GM23248 (cell line): ENCODE measurements around the gene LAP3.

Source experiments
- EZH2 ChIP-seq: fragments of 200-600 bp; sonication (generic); IDR thresholded peaks from 2 replicates; pipeline ENCODE4 v1.6.1; 2018; ENCODE audit warnings: antibody characterized with exemption, mild to moderate bottlenecking; ENCODE audit not compliant: insufficient read depth, poor library complexity, severe bottlenecking
- EZH2phosphoT487 ChIP-seq: fragments of 200-600 bp; sonication (generic); IDR thresholded peaks from 2 replicates; pipeline ENCODE4 v1.6.1; 2018; ENCODE audit warnings: antibody characterized with exemption, moderate library complexity, mild to moderate bottlenecking, low read depth; ENCODE audit not compliant: insufficient read depth

DNA sequence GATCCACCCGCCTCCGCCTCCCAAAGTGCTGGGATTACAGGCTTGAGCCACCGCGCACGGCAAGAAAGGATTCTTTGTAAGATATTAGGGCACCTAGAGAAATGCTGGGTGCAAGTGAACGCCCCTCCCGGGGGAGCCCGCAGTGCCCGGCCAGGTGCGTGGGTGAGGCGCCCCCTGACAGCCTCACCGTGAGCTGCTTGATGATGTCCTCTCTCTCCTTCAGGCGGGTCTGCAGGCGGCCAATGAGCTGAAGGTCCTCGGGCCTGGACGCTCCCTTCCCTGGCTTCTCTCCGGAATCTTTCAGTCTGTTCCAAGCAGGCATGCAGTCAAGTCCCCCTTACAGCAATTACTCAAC, 59.3 kb downstream of the LAP3 start:
- TF ChIP-seq EZH2, result no peak
- TF ChIP-seq EZH2phosphoT487, result no peak
